ENCODE data around the gene CLDN5.

The CLDN5 gene

GRCh38 chr22:19527321-19527721 is 3.1 kb upstream of the CLDN5 start:
- Histone ChIP-seq H3K36me3 (ENCODE audit: insufficient read depth, low read length) (peaks cover 17% of the 10 kb centered on the region), H4K20me1 (ENCODE audit: insufficient read depth, low read length) (peaks cover 9% of the 10 kb centered on the region; the same call in 1 of the 2 replicates), H3K27me3 (ENCODE audit: insufficient read depth, low read length, poor library complexity) (no peaks in the 10 kb centered on the region), H3K4me2 (ENCODE audit: insufficient read depth, low read length) (no peak overlapping the region), H2AFZ (ENCODE audit: low read depth, low read length) (no peak overlapping the region), H3K9ac (ENCODE audit: low read depth, low read length) (no peak overlapping the region), H3K9me3 (ENCODE audit: insufficient read depth, low read length, severe bottlenecking) (no peaks in the 10 kb centered on the region), H3K79me2 (ENCODE audit: insufficient read depth, low read length) (no peaks in the 10 kb centered on the region), H3K4me3 (ENCODE audit: low read depth in 1 of 2, low read length in 2 of 2) (no peak overlapping the region), H3K27ac (ENCODE audit: low read length) (no peak overlapping the region), H3K4me1 (ENCODE audit: insufficient read depth, low read length) (no peaks in the 10 kb centered on the region)
- ATAC-seq (ENCODE audit: insufficient read depth, low read depth) (no peak), DNase-seq (no peak)
- TF ChIP-seq EZH2 (IDR thresholded peaks at IDR 0.05; ENCODE audit: borderline replicate concordance, low read depth, low read length, severe bottlenecking) (no peak), CTCF (IDR thresholded peaks at IDR 0.05; ENCODE audit: borderline replicate concordance, extremely low read depth, low read length, poor library complexity, severe bottlenecking) (no peak)

- Histone ChIP-seq H4K20me1 (ENCODE audit: insufficient read depth, low read length) (peaks cover 13% of the 10 kb centered on the region; the same call in 1 of the 2 replicates), H3K9ac (ENCODE audit: low read depth, low read length) (no peak overlapping the region), H3K4me2 (ENCODE audit: insufficient read depth, low read length) (no peak overlapping the region), H3K27ac (ENCODE audit: low read length) (no peak overlapping the region), H3K9me3 (ENCODE audit: insufficient read depth, low read length, severe bottlenecking) (no peaks in the 10 kb centered on the region), H3K36me3 (ENCODE audit: insufficient read depth, low read length) (peaks cover 22% of the 10 kb centered on the region), H3K27me3 (ENCODE audit: insufficient read depth, low read length, poor library complexity) (no peaks in the 10 kb centered on the region), H3K4me1 (ENCODE audit: insufficient read depth, low read length) (no peaks in the 10 kb centered on the region), H3K79me2 (ENCODE audit: insufficient read depth, low read length) (no peaks in the 10 kb centered on the region), H2AFZ (ENCODE audit: low read depth, low read length) (no peak overlapping the region), H3K4me3 (ENCODE audit: low read depth in 1 of 2, low read length in 2 of 2) (no peak overlapping the region)
- DNase-seq: no peak
- no peak for ATAC-seq (ENCODE audit: insufficient read depth, low read depth)
- no peak for TF ChIP-seq EZH2 (IDR thresholded peaks at IDR 0.05; ENCODE audit: borderline replicate concordance, low read depth, low read length, severe bottlenecking)
- no peak for TF ChIP-seq CTCF (IDR thresholded peaks at IDR 0.05; ENCODE audit: borderline replicate concordance, extremely low read depth, low read length, poor library complexity, severe bottlenecking)
These were observed 2.5 kb upstream of the CLDN5 start for GRCh38 chr22:19526702-19527111.

GRCh38 chr22:19526076-19526701 is 2.0 kb upstream of the CLDN5 start:
- no peak for ATAC-seq (ENCODE audit: insufficient read depth, low read depth)
- H3K4me2 ChIP-seq (ENCODE audit: insufficient read depth, low read length): no peak overlapping the region
- TF ChIP-seq CTCF (IDR thresholded peaks at IDR 0.05; ENCODE audit: borderline replicate concordance, extremely low read depth, low read length, poor library complexity, severe bottlenecking) (no peak), EZH2 (IDR thresholded peaks at IDR 0.05; ENCODE audit: borderline replicate concordance, low read depth, low read length, severe bottlenecking) (no peak)

More at GRCh38 chr22:19526076-19526701, 2.0 kb upstream of the CLDN5 start:
- no peak overlapping the region for H3K4me3 ChIP-seq (ENCODE audit: low read depth in 1 of 2, low read length in 2 of 2)
- no peak overlapping the region for H2AFZ ChIP-seq (ENCODE audit: low read depth, low read length)
- no peak overlapping the region for H3K9ac ChIP-seq (ENCODE audit: low read depth, low read length)
- no peaks in the 10 kb centered on the region for H3K4me1 ChIP-seq (ENCODE audit: insufficient read depth, low read length)
- no peaks in the 10 kb centered on the region for H3K9me3 ChIP-seq (ENCODE audit: insufficient read depth, low read length, severe bottlenecking)
- H3K27ac ChIP-seq (ENCODE audit: low read length): no peak overlapping the region
- H4K20me1 ChIP-seq (ENCODE audit: insufficient read depth, low read length): peaks cover 13% of the 10 kb centered on the region; the same call in 1 of the 2 replicates
- no peaks in the 10 kb centered on the region for H3K27me3 ChIP-seq (ENCODE audit: insufficient read depth, low read length, poor library complexity)
- DNase-seq: no peak
- H3K79me2 ChIP-seq (ENCODE audit: insufficient read depth, low read length): no peaks in the 10 kb centered on the region
- peaks cover 22% of the 10 kb centered on the region for H3K36me3 ChIP-seq (ENCODE audit: insufficient read depth, low read length)

Data from DND-41 (cell line).